Bone marrow (tissue), 2 donors: Measurements from ENCODE around the gene RERE.

Experiments
- DNase-seq, 2 donors: peaks; one replicate each; lab custom pipeline; 2025; lab: John Stamatoyannopoulos, UW

Gene RERE

GRCh38 chr1:8817412-8818324 lies at the start of gene RERE:
Gene RERE, minus strand, starts transcription at chr1:8817640.
- DNase-seq, result peak; percentile 82 to 83

- DNase-seq, result no peak
Measured at GRCh38 chr1:8866792-8867415, 49.5 kb upstream of the RERE start.

GRCh38 chr1:8866173-8866791 lies 48.8 kb upstream of the RERE start:
- no peak for DNase-seq

GRCh38 chr1:8864713-8865344 lies 47.4 kb upstream of the RERE start:
- DNase-seq, result no peak

- no peak for DNase-seq
Measured at GRCh38 chr1:8863794-8864233, 46.4 kb upstream of the RERE start.

- DNase-seq, result no peak
Measured at GRCh38 chr1:8863138-8863537, 45.7 kb upstream of the RERE start.

- peak in 1 of 2 donors; percentile 15 for DNase-seq
Measured at GRCh38 chr1:8862528-8862927, 45.1 kb upstream of the RERE start.

- no peak for DNase-seq
Measured at GRCh38 chr1:8860738-8861516, 43.5 kb upstream of the RERE start.

GRCh38 chr1:8858888-8859706 lies 41.7 kb upstream of the RERE start:
- peak in 1 of 2 donors; percentile 45 for DNase-seq

- peak in 1 of 2 donors; percentile 78 for DNase-seq
Measured at GRCh38 chr1:8858112-8858668, 40.8 kb upstream of the RERE start.

GRCh38 chr1:8856689-8857412 lies 39.4 kb upstream of the RERE start:
- no peak for DNase-seq

- no peak for DNase-seq
Measured at GRCh38 chr1:8854240-8854639, 36.8 kb upstream of the RERE start.

- DNase-seq, result no peak
Measured at GRCh38 chr1:8851060-8851459, 33.6 kb upstream of the RERE start.

- DNase-seq, result peak; percentile 26 to 73
Measured at GRCh38 chr1:8848663-8849386, 31.4 kb upstream of the RERE start.

GRCh38 chr1:8847990-8848389 lies 30.6 kb upstream of the RERE start:
- DNase-seq, result peak in 1 of 2 donors; percentile 54

- DNase-seq, result no peak
Measured at GRCh38 chr1:8846263-8846662, 28.8 kb upstream of the RERE start.

GRCh38 chr1:8845104-8846097 lies 28.0 kb upstream of the RERE start:
- no peak for DNase-seq
